ENCODE data around the gene PLA2G1B.
"Not testable (repeated sequence)": the region's sequence is repeated elsewhere in the genome, so short reads cannot be mapped to it uniquely, and the experiment has no call there.

Gene PLA2G1B

DNA sequence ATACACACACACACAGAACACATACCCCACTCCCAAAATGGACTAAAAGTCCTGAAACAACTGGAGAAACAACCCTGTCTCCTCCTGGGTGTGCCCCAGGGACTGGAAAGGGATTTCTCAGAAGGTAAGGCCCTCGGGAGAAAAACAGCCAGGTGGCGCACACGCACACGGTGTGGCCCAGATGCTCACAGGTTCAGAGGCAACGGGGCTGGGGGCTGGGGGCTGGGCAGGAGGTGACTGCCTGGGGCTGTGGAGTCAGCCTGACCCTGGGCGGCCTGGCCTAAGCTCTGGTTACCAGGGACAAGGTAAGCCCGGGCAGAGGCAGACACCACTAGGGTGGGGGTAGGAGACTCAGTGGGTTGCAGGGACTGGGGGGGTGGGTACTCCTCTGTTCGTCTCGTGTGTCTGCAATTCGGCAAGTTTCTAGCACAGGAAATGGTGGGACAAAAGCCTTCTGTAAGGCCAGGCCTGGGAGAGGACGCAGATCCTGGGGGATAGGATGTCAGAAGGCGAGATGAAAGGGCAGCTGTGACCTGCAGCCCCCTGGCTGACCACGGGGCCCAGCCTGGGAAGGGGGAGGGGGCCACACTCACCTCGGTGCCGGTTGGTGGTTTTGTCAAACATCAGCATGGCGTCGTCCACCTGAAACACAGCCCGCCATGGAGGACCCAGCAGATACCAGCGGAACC is 31.0 kb upstream of the PLA2G1B start:
- DNase-seq = no peak

- DNase-seq = no peak
Observed at GRCh38 chr12:120357104-120357503, 29.5 kb upstream of the PLA2G1B start.

- peak in 13 of 14 donors; percentile 9 to 76 (median 52) for DNase-seq
Observed at GRCh38 chr12:120356567-120357030, 29.0 kb upstream of the PLA2G1B start.

DNA sequence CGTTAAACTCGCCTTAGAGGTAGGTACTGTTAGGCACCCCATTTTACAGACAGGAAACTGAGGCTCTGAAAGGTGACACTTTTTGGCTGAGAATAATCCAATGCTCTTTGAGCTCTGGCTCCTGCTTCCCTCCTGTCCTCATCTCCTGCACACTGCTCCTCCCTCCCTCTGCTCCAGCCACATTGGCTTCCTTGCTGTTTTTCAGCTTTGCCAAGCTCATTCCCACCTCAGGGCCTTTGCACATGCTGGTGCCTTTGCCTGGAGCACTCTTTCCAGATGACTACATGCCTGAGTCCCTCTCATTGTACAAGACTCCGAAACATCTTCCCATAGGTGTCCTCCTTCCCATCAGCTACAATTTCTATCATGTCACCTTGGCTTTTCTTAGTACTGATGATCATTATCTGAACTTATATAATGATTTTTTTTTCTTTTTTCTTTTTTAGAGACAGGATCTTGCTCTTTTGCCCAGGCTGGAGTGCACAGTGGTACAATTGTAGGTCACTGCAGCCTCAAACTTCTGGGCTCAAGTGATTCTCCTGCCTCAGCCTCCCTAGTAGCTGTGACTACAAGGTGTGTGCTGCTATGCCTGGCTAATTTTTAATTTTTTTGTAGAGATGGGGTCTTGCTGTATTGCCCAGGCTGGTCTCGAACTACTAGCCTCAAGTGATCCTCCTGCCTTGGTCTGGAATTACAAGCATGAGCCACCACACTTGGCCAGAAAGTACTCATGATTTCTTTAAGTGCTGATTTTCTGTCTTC is 26.2 kb upstream of the PLA2G1B start:
- DNase-seq = no peak

DNA sequence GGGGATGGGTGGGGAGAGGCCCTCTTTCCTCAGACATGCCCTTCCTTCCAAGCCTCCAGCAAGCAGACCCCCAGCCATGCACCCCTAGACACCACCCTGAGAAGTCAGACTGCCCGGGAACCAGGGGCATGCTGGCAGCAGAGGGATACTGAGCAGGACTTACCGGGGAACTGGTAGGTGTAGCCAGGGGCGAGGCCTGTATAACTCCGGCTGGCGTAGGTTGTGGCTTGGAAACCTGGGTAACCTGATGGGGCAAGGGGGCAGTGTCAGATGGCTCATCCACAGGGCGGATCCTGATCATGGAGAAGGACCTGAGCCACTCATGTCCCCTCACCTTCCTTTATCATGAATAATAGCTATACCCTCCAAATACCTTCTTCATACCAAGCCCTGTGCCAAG is 25.6 kb upstream of the PLA2G1B start:
- no peak for DNase-seq

DNA sequence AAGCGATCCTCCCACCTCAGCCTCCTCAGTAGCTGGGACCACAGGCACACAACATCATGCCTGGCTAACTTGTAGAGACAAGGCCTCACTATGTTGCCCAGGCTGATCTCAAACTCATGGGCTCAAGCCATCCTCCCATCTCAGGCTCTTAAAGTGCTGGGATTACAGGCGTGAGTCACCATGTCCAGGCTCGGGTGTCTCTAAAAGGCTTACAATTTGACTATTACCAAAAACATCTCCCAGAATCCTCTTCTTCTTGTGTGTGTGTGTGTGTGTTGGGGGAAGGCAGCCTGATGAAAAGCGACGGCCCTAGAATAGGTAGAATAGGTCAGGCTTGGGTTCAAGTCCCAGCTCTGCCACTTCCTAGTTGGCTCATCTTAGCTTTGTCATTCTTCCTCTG is 24.5 kb upstream of the PLA2G1B start:
- DNase-seq = no peak

- DNase-seq = peak in 5 of 14 donors; percentile 10 to 88 (median 21)
Observed at GRCh38 chr12:120350576-120351350, 23.2 kb upstream of the PLA2G1B start.

DNA sequence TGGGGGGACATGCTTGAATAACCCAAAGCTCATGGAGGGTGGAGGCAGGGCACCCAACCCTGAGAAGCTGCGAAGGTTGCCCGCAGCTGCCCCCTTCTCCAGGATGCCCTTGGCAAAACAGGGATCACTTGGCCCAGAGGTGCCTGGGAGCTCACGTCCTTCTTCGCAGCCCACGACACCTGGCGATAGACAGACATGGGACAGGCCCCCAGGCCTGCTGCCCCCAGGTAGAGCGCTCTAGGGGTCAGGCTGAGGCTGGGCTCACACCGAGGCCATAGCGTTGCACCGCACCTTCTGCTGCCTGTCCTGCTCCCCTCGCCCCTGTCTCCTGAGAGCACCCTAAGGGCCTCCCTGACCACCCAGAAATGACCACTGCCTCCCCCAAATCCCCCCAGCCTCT is 20.2 kb upstream of the PLA2G1B start:
- no peak for DNase-seq

DNA sequence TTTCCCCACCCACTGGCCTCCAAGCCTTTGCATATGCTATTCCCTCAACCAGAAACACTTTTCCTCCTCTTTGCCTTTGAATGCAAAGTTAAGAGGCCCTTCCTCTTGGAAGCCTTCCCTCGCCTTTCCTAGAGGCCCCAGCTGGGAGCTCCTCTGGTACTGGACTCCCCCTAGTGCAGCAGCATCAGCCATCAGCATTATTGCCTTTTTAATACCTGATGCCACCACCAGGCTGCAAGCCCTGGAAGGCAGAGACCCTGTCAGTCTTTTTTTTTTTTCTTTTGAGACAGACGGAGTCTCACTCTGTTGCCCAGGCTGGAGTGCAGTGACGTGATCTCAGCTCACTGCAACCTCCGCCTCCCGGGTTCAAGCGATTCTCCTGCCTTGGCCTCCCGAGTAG is 19.1 kb upstream of the PLA2G1B start:
- DNase-seq = no peak

GRCh38 chr12:120346031-120346430 is 18.5 kb upstream of the PLA2G1B start:
- DNase-seq = no peak

DNA sequence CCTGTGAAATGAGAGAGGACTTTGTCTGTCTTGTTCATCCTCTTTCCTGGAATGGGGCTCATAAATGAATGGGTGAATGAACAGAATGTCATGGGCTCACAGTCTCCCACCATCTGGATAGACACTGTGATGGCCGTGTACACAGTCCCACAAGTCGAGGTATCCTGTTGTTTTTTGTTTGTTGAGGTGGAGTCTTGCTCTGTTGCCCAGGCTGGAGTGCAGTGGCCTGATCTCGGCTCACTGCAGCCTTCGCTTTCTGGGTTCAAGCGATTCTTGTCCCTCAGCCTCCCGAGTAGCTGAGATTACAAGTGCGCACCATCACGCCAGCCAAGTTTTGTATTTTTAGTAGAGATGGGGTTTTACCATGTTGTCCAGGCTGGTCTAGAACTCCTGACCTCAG is 16.1 kb upstream of the PLA2G1B start:
- DNase-seq = no peak

DNA sequence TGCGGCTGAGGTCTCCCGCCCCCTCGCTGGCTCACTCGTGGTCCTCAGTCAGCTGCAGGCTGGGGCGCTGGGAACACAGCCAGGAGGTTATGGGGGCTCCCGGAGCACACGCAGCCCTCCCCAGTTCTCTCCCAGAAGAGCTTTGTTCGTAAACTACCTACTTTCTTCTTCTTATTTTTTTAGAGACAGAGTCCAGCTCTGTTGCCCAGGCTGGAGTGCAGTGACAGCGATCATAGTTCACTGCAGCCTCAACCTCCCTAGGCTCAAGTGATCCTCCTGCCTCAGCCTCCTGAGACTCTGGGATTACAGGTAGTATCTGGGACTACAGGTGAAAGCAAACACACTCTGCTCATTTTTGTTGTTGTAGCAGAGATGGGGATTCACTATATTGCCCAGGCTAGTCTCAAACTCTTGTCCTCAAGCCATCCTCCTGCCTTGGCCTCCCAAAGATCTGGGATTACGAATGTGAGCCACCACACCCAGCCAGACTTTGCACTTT is 15.5 kb upstream of the PLA2G1B start:
- DNase-seq = no peak

- no peak for DNase-seq
Observed at GRCh38 chr12:120342175-120343038, 14.8 kb upstream of the PLA2G1B start.

DNA sequence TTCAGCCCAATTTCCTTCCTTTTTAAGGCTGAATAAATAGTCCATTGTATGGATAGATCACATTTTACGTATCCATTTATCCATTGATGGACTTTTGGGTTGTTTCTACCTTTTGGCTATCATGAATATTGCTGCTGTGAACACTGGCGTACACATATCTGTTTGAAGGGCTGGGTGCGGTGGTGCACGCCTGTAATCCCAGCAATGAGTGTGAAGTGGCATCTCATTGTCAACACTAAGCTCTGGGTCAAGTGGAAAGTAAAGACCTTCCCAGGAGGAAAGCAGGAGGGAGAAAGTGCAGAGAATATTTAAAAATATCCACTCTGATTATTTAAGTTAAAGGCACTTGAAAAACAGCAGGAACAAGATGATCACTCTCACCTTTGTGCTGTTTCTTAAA is 11.7 kb upstream of the PLA2G1B start:
- no peak for DNase-seq

DNA sequence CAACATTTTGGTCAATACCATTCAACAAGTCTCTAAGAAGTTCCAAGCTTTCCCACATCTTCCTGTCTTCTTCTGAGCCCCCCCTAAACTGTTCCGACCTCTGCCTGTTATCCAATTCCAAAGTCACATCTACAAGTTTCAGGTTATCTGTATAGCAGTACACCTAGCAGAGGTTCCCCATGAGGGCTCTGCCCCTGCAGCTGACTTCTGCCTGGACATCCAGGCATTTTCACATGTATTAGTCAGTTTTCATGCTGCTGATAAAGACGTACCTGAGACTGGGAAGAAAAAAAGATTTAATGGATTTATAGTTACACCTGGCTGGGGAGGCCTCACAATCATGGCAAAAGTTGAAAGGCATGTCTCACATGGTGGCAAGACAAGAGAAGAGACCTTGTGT is 10.2 kb upstream of the PLA2G1B start:
- DNase-seq = no peak

GRCh38 chr12:120336392-120336791 is 8.8 kb upstream of the PLA2G1B start:
- DNase-seq = not testable (repeated sequence)

GRCh38 chr12:120335447-120335846 is 7.9 kb upstream of the PLA2G1B start:
- peak in 2 of 14 donors; percentile 2 to 5 for DNase-seq

DNA sequence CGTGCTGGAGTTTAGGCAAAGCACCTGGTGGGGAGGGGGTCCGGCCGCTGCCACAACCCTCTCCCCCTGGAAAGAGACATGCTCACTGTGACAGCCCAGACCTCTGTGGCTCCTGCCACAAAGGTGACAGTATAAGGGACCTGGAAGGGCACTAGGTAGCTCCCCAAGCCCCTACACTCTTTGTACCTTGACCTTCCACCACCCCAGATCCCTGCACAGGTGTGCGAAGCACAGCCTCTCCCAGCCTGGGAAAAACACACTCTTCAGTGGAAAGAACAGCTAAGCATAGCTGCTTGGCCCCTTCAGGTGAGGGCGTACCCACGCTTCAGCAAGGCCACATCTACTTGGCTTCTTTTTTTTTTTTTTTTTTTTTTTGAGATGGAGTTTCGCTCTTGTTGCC is 4.9 kb upstream of the PLA2G1B start:
- no peak for DNase-seq

GRCh38 chr12:120332041-120332440 is 4.5 kb upstream of the PLA2G1B start:
- no peak for DNase-seq

GRCh38 chr12:120331390-120331789 is 3.8 kb upstream of the PLA2G1B start:
- no peak for DNase-seq

GRCh38 chr12:120328228-120328627 is 649 bp upstream of the PLA2G1B start:
- DNase-seq = no peak

DNA sequence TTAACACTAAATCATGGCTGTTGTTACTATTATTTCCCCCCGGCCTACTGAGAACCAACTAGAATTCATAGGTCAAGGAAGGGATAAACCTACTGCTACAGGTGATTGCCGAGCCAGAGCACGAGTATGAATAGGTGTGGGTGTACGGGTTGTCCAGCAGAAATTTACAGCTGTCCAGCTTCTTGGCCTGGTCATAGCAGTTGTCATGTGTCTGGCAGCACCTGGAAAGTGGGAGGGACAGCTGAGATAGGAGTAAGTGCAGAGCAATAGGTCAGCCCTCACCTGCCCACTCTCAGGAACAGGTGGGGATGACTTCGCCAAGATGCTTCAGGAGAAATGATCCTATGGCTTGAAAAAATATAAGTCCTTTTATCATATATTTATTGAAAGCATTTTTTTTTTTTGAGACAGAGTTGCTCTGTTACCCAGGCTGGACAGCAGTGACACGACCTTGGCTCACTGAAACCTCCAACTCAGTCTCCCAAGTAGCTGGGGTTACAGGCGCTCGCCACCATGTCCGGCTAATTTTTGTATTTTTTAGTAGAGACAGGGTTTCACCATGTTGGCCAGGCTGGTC is 2.6 kb downstream of the PLA2G1B start:
- no peak for DNase-seq

Data from C1 segment of cervical spinal cord (tissue), 14 donors.